AG04449 (cell line): Measurements from ENCODE around the gene CYP4F22.

ENCODE experiments used
- CTCF ChIA-PET: fragments of 350-600 bp; formaldehyde crosslinking; extraction: SDS; loops from one replicate; lab custom pipeline; 2021; ENCODE audit warnings: antibody characterized with exemption; lab: Yijun Ruan, JAX
- POLR2A ChIA-PET: fragments of 400-600, 350-600 bp; formaldehyde crosslinking; extraction: SDS; loops from one replicate; lab custom pipeline; 2020; ENCODE audit warnings: antibody characterized with exemption, inconsistent platforms; lab: Yijun Ruan, JAX
- DNase-seq: peaks from one replicate; pipeline ENCODE4 v3.0.0-alpha.2; 2010; ENCODE audit warnings: low read depth, low spot score
- H3K4me3 ChIP-seq: 2 replicates; pipeline ENCODE4 v1.5.1; 2011; ENCODE audit warnings: low read depth, mild to moderate bottlenecking, control low read depth, low read length
- CTCF ChIP-seq: IDR thresholded peaks from one replicate; pipeline ENCODE4 v1.5.1; 2011; ENCODE audit warnings: mild to moderate bottlenecking, moderate library complexity, low read length, control low read depth, inconsistent platforms; ENCODE audit not compliant: insufficient read depth; ENCODE audit errors: missing control alignments

Gene CYP4F22

GRCh38 chr19:15508035-15508710, at the start of gene CYP4F22:
CYP4F22 (plus strand) TSS chr19:15508525; CDS start chr19:15525337, 16,812 bp downstream.
- POLR2A ChIA-PET = no interaction called here
- no peak within 1 kb of the TSS for H3K4me3 ChIP-seq
- no peak for TF ChIP-seq CTCF
- CTCF ChIA-PET = no interaction called here
- DNase-seq = no peak

GRCh38 chr19:15461694-15462093, 46.6 kb upstream of the CYP4F22 start:
- no peak for DNase-seq
- TF ChIP-seq CTCF = no peak
- H3K4me3 ChIP-seq = no peak overlapping the region
- POLR2A ChIA-PET = no interaction called here
- CTCF ChIA-PET = no interaction called here

- H3K4me3 ChIP-seq = no peak overlapping the region
- TF ChIP-seq CTCF = no peak
- ChIA-PET CTCF (no interaction called here), POLR2A (no interaction called here)
- DNase-seq = no peak
These were observed 44.4 kb upstream of the CYP4F22 start for GRCh38 chr19:15463861-15464371.

GRCh38 chr19:15464394-15465385, 43.6 kb upstream of the CYP4F22 start, which contains the start of gene RASAL3:
RASAL3 (minus strand) TSS chr19:15464544; CDS start chr19:15464358, 186 bp downstream.
- ChIA-PET POLR2A (no interaction called here), CTCF (interaction anchor here (1.8 kb wide), 1 partner anchor 12 kb away, joined by 4 read pairs; no protein-coding TSS in a partner anchor)
- no peak for DNase-seq
- H3K4me3 ChIP-seq = no peak within 1 kb of the TSS
- no peak for TF ChIP-seq CTCF

- DNase-seq = no peak
- TF ChIP-seq CTCF = no peak
- ChIA-PET CTCF (interaction anchor here (1.0 to 1.1 kb wide), 2 partner anchors 10 to 12 kb away, joined by 3 read pairs; no protein-coding TSS in a partner anchor), POLR2A (no interaction called here)
- no peak overlapping the region for H3K4me3 ChIP-seq
These were observed 41.2 kb upstream of the CYP4F22 start for GRCh38 chr19:15466851-15467733.
